HPDE6-E6E7 (cell line): ENCODE data around the gene CTNNA2.

Experiments
- DNase-seq: peaks from one replicate; pipeline ENCODE4 v3.0.0; 2011; ENCODE audit warnings: missing footprints; ENCODE audit errors: extremely low spot score

Gene CTNNA2

GRCh38 chr2:79981316-79981715, 468.5 kb downstream of the CTNNA2 start:
- no peak for DNase-seq

DNA sequence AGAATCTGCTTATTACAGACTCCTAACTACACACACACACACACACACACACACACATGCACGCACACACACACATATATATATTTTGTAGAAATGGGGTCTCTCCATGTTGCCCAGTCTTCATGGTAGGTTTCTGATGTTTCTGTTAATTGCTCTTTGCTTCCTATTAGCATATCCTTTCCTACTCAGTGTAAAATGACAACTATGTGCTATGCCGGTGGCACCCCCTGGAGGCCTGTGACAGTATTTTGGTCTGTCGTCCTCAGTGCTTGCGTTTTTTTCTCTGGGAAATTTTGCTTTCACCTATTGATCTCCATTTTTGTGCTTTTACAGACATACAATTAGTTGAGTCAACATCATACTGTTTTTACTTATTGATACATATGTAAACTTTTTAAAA, 469.6 kb downstream of the CTNNA2 start:
- no peak for DNase-seq

GRCh38 chr2:79984476-79984875, 471.6 kb downstream of the CTNNA2 start:
- no peak for DNase-seq

- no peak for DNase-seq
Observed at GRCh38 chr2:79985145-79985544, 472.3 kb downstream of the CTNNA2 start.

DNA sequence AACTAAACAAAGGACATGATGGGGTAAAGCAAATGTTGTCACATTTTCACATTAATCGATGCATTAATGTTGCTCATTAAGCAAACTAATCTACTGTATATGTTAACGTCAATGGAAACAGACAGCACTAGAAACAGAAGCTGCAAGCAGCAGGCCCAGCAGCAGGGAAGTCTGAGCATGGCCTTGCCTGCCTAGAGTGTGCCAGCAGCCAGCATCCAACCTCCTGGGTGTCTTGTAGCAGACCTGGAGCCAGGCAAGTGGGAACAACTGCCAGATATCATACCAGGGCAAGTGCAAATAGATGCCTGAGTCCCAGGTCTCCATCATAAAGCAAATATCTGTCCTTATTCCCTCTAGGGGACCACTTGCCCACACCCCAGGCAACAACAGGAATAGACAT, 472.7 kb downstream of the CTNNA2 start:
- DNase-seq, result no peak

GRCh38 chr2:79993144-79993543, 480.3 kb downstream of the CTNNA2 start:
- no peak for DNase-seq

DNA sequence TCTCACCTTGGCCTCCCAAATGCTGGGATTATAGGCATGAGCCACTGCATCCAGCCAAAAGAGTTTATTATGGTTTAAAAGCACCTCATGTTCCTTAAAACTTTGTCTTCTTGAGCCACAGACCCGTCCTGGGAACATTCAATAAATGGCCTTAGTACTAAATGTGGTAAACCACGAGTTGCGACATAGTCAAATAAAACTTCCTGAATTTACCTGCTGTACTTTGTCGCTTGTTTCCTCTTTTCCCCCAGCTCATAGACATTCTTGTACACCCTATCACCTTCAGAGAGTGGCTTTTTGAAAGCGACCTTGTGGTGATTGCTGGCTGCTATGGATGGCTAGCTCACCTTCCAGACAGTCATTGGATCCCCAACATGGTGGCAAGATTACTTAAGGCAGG, 481.3 kb downstream of the CTNNA2 start:
- no peak for DNase-seq

GRCh38 chr2:79994965-79995364, 482.1 kb downstream of the CTNNA2 start:
- DNase-seq, result no peak

GRCh38 chr2:79996709-79997108, 483.9 kb downstream of the CTNNA2 start:
- DNase-seq, result no peak

GRCh38 chr2:80001701-80002101, 488.9 kb downstream of the CTNNA2 start:
- no peak for DNase-seq

GRCh38 chr2:80002112-80002511, 489.3 kb downstream of the CTNNA2 start:
- DNase-seq, result no peak

DNA sequence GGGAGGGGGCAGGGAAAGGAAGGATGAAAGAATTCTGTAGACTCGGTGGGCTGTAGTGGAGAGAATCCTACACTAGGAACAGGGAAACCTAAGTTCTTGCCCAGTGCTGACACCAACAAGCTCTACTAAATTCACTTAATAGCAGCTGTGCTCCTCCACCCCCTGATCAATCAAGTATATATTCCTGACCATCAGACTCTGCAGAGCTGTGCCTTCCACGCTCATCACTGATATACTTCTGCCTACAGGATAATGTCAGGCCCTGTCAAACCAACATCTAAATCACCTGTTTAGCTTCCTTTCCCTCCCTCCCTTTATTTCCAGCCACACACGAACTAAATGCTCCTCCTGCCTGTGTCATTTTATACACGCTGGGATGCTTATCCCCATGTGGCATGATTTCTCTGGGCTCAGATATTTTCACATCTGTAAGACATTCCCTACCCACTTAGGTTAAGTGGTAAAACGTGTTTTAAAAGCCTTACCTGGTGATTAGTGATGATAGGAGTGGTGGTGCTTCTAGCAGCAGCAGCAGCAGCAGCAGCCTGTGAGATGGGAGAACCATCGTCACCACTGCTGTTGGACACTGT, 489.8 kb downstream of the CTNNA2 start:
- DNase-seq, result no peak

GRCh38 chr2:80007777-80008503, 495.1 kb downstream of the CTNNA2 start:
- DNase-seq, result no peak

DNA sequence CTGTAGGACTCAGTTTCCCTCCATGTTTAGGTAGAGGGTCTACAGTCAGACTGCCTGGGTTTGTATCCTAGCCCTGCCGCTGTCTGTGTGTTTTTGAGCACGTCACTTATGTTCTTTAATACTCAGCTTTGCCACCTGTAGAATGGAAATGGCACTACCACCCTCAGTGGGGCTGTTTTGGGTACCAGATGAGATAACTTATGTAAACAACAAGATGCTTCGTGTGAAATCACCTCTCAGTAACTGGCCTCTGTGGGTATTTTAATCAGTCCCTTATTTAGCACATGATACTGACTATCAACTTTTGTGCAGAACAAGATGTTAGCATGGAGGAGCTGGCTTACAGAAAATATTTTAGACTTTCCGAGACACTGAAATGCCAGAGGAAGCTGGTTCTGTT, 495.7 kb downstream of the CTNNA2 start:
- DNase-seq, result no peak

- DNase-seq, result no peak
Observed at GRCh38 chr2:80009211-80009610, 496.4 kb downstream of the CTNNA2 start.

GRCh38 chr2:80012061-80012460, 499.2 kb downstream of the CTNNA2 start:
- no peak for DNase-seq

GRCh38 chr2:80014637-80015036, 501.8 kb downstream of the CTNNA2 start:
- no peak for DNase-seq

DNA sequence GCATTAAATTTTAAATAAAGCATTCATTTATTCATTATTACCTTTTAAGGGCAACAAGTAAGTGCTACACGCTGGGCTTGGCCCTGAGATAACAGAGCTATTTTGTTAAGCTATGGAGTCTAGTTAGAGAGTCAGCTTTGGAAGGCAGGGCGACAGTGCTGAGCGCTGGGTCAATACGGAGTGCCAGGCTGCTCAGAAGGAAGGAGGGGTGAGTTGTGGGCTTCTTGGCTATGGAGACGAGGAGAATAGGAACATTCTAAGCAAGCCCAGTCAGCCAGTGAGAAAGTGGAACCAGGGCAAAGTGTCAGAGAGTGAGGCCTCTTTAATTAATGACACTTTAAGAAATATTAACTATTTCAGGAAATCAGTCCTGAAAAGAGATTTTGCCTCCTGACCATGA, 503.3 kb downstream of the CTNNA2 start:
- no peak for DNase-seq

- no peak for DNase-seq
Observed at GRCh38 chr2:80019571-80020460, 507.0 kb downstream of the CTNNA2 start.

GRCh38 chr2:80022018-80022417, 509.2 kb downstream of the CTNNA2 start:
- no peak for DNase-seq

GRCh38 chr2:80026040-80026729, 513.3 kb downstream of the CTNNA2 start:
- no peak for DNase-seq

DNA sequence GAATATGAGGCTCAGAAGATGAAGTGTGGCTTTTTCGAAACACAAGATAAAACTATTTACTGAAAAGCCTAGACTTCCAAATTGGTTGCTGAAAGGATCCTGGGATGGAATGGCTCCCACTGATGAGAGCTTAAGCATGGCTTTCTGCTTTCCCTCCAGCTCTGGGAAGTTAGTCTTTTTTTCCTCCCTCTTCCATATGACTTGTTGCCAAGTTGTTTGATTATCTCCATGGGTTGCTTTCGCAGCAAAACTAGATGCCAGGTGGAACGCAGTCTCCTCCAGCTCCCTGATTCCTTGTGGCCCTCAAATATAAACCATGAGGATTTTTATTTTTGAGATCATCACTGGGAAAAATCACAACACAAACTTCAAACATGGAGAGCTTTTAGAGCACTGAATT, 515.2 kb downstream of the CTNNA2 start:
- DNase-seq, result no peak
